Measurements from ENCODE around the gene BCAS3. TPM values are rescaled to one million over a fixed set of nuclear protein-coding genes. Genes with fewer than 3 reads are reported as not detected.

BCAS3 gene
- total RNA-seq, 2 donors from 2014 or later: 28.0 to 37.7 TPM

- no peak for DNase-seq
- Histone ChIP-seq H3K27ac (ENCODE audit: low read depth, low read length) (no peak overlapping the region), H3K4me3 (ENCODE audit: low read length) (no peak overlapping the region), H3K4me1 (ENCODE audit: control insufficient read depth, insufficient read depth, low read length) (no peaks in the 10 kb centered on the region), H3K9me3 (ENCODE audit: control insufficient read depth, low read length) (no peaks in the 10 kb centered on the region), H3K36me3 (ENCODE audit: control insufficient read depth, insufficient read depth, low read length) (no peaks in the 10 kb centered on the region), H3K9ac (ENCODE audit: extremely low read depth, low read length, poor library complexity, severe bottlenecking) (no peak overlapping the region), H3K27me3 (ENCODE audit: control insufficient read depth, insufficient read depth, low read length, poor library complexity, severe bottlenecking) (no peaks in the 10 kb centered on the region)
- no peak for TF ChIP-seq CTCF (conservative IDR thresholded peaks at IDR 0.05)
- no peaks in the 10 kb centered on the region for H3K27me3 Mint-ChIP-seq (ENCODE audit: insufficient read depth)
- no peak overlapping the region for H3K27ac Mint-ChIP-seq
- H3K4me1 Mint-ChIP-seq: no peaks in the 10 kb centered on the region
- H3K9me3 Mint-ChIP-seq: no peaks in the 10 kb centered on the region
- H3K36me3 Mint-ChIP-seq (ENCODE audit: low read depth): no peaks in the 10 kb centered on the region
- no peak overlapping the region for H3K4me3 Mint-ChIP-seq
- WGBS, 2 experiments (ENCODE audit: insufficient coverage in 1 of 2, insufficient read length in 1 of 2): 87% methylated on average over 1 of the region's 1 CpG; no CpG with 5 or more reads in 1 of the 2 experiments
These were observed 376.8 kb downstream of the BCAS3 start for GRCh38 chr17:61054436-61054835.

- H3K9me3 ChIP-seq (ENCODE audit: control insufficient read depth, low read length): no peaks in the 10 kb centered on the region
- no peaks in the 10 kb centered on the region for H3K9me3 Mint-ChIP-seq
- no peaks in the 10 kb centered on the region for H3K4me1 Mint-ChIP-seq
- H3K4me3 Mint-ChIP-seq: no peak overlapping the region
- no peak overlapping the region for H3K27ac ChIP-seq (ENCODE audit: low read depth, low read length)
- no peak overlapping the region for H3K9ac ChIP-seq (ENCODE audit: extremely low read depth, low read length, poor library complexity, severe bottlenecking)
- WGBS, 2 experiments (ENCODE audit: insufficient coverage in 1 of 2, insufficient read length in 1 of 2): 94 to 100% methylated on average over 1 to 2 of the region's 2 CpGs
- no peak for DNase-seq
- no peaks in the 10 kb centered on the region for H3K27me3 Mint-ChIP-seq (ENCODE audit: insufficient read depth)
- no peaks in the 10 kb centered on the region for H3K36me3 ChIP-seq (ENCODE audit: control insufficient read depth, insufficient read depth, low read length)
- H3K4me3 ChIP-seq (ENCODE audit: low read length): no peak overlapping the region
- H3K36me3 Mint-ChIP-seq (ENCODE audit: low read depth): peaks cover 4% of the 10 kb centered on the region
- H3K4me1 ChIP-seq (ENCODE audit: control insufficient read depth, insufficient read depth, low read length): no peaks in the 10 kb centered on the region
- no peak overlapping the region for H3K27ac Mint-ChIP-seq
- no peaks in the 10 kb centered on the region for H3K27me3 ChIP-seq (ENCODE audit: control insufficient read depth, insufficient read depth, low read length, poor library complexity, severe bottlenecking)
- TF ChIP-seq CTCF (conservative IDR thresholded peaks at IDR 0.05): no peak
These were observed 379.6 kb downstream of the BCAS3 start for GRCh38 chr17:61057257-61057656.

- H3K27me3 Mint-ChIP-seq (ENCODE audit: insufficient read depth): no peaks in the 10 kb centered on the region
- no peaks in the 10 kb centered on the region for H3K9me3 Mint-ChIP-seq
- peaks cover 4% of the 10 kb centered on the region for H3K36me3 Mint-ChIP-seq (ENCODE audit: low read depth)
- Histone ChIP-seq H3K27ac (ENCODE audit: low read depth, low read length) (no peak overlapping the region), H3K27me3 (ENCODE audit: control insufficient read depth, insufficient read depth, low read length, poor library complexity, severe bottlenecking) (no peaks in the 10 kb centered on the region), H3K4me1 (ENCODE audit: control insufficient read depth, insufficient read depth, low read length) (no peaks in the 10 kb centered on the region), H3K9me3 (ENCODE audit: control insufficient read depth, low read length) (no peaks in the 10 kb centered on the region), H3K4me3 (ENCODE audit: low read length) (no peak overlapping the region), H3K9ac (ENCODE audit: extremely low read depth, low read length, poor library complexity, severe bottlenecking) (no peak overlapping the region), H3K36me3 (ENCODE audit: control insufficient read depth, insufficient read depth, low read length) (no peaks in the 10 kb centered on the region)
- no peak for DNase-seq
- H3K4me1 Mint-ChIP-seq: no peaks in the 10 kb centered on the region
- WGBS, 2 experiments (ENCODE audit: insufficient coverage in 1 of 2, insufficient read length in 1 of 2): 82 to 91% methylated on average over 2 to 3 of the region's 3 CpGs
- no peak overlapping the region for H3K27ac Mint-ChIP-seq
- no peak overlapping the region for H3K4me3 Mint-ChIP-seq
- no peak for TF ChIP-seq CTCF (conservative IDR thresholded peaks at IDR 0.05)
These were observed 380.4 kb downstream of the BCAS3 start for GRCh38 chr17:61058066-61058465.
